BE2C (cell line): ENCODE data around the gene TSKU.

Source experiments
- DNase-seq: peaks from one replicate; pipeline ENCODE4 v3.0.0-alpha.2; 2020
- H3K27me3 ChIP-seq: fragments of 250-450 bp; sonication (Bioruptor Pico); 2 replicates; pipeline ENCODE4 v1.5.1; 2020; ENCODE audit warnings: mild to moderate bottlenecking
- H3K36me3 ChIP-seq: fragments of 250-450 bp; sonication (Bioruptor Pico); 2 replicates; pipeline ENCODE4 v1.5.1; 2020; ENCODE audit warnings: mild to moderate bottlenecking
- H3K4me1 ChIP-seq: fragments of 250-450 bp; sonication (Bioruptor Pico); 2 replicates; pipeline ENCODE4 v1.5.1; 2020
- H3K4me3 ChIP-seq: 2 replicates; pipeline ENCODE4 v1.5.1; 2011; ENCODE audit warnings: low read depth, low read length
- H3K9me3 ChIP-seq: fragments of 250-450 bp; sonication (Bioruptor Pico); 2 replicates; pipeline ENCODE4 v1.5.1; 2020
- CTCF ChIP-seq: IDR thresholded peaks from 2 replicates; pipeline ENCODE4 v1.5.1; 2012; ENCODE audit warnings: mild to moderate bottlenecking, low read depth, low read length

Gene TSKU

DNA sequence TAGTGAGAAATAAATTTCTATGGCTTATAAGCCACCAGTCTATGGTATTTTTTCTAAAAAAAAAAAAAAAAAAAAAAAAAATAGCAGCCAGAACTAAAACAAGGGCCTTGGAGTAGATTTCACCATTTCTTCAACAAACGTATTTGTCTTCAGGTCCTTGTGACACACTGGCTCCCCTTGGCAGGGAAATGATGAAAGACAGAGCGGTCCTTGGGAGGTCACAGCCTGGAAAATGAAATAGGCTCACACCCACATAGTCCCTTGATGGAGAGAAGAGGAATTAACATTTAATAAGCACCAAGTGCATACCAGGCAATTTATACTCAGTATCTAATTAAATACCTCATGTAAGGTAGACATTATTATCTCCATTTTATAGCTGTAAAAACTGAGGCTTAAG, 51.9 kb downstream of the TSKU start:
- H3K36me3 ChIP-seq: no peaks in the 10 kb centered on the region
- H3K9me3 ChIP-seq: no peaks in the 10 kb centered on the region
- no peaks in the 10 kb centered on the region for H3K4me1 ChIP-seq
- no peak for DNase-seq
- H3K4me3 ChIP-seq: no peak overlapping the region
- TF ChIP-seq CTCF: no peak
- H3K27me3 ChIP-seq: no peaks in the 10 kb centered on the region

DNA sequence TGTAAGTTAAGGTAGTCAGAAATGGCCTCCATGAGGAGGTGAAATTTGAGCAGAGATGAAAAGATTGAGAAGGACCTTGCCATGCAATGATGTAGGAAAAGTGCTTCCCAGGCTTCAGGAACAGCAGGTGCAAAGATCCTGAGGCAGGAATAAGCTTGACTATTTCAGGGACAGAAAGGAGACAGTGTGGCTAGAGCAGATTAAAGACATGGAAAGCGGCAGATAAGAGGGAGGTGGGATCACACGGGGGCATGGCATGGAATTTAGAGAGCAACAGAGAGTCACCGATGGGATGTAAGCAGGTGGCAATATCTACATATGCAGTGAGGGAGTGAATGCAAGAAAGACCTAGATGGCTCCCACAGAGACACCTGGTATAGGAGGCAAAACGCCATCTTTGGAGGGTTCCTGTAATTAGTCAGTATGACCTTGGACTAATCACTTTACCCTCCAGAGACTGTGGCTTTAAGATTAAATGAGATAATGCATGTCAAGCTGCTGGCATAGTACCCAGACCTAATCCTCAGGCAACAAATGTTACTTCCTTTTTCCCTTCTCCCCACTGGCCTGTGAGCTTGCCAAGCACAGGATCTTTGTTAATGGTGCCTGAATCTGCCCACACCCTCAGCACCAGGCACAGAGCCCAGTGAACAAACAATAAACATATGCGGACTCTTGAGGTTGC, 52.9 kb downstream of the TSKU start:
- H3K9me3 ChIP-seq: no peaks in the 10 kb centered on the region
- no peak for TF ChIP-seq CTCF
- no peak overlapping the region for H3K4me3 ChIP-seq
- no peak for DNase-seq
- no peaks in the 10 kb centered on the region for H3K36me3 ChIP-seq
- no peaks in the 10 kb centered on the region for H3K27me3 ChIP-seq
- no peaks in the 10 kb centered on the region for H3K4me1 ChIP-seq

- TF ChIP-seq CTCF: no peak
- H3K27me3 ChIP-seq: no peaks in the 10 kb centered on the region
- DNase-seq: no peak
- no peak overlapping the region for H3K4me3 ChIP-seq
- no peaks in the 10 kb centered on the region for H3K36me3 ChIP-seq
- no peaks in the 10 kb centered on the region for H3K4me1 ChIP-seq
- H3K9me3 ChIP-seq: no peaks in the 10 kb centered on the region
Observed at GRCh38 chr11:76836613-76837291, 53.6 kb downstream of the TSKU start.

DNA sequence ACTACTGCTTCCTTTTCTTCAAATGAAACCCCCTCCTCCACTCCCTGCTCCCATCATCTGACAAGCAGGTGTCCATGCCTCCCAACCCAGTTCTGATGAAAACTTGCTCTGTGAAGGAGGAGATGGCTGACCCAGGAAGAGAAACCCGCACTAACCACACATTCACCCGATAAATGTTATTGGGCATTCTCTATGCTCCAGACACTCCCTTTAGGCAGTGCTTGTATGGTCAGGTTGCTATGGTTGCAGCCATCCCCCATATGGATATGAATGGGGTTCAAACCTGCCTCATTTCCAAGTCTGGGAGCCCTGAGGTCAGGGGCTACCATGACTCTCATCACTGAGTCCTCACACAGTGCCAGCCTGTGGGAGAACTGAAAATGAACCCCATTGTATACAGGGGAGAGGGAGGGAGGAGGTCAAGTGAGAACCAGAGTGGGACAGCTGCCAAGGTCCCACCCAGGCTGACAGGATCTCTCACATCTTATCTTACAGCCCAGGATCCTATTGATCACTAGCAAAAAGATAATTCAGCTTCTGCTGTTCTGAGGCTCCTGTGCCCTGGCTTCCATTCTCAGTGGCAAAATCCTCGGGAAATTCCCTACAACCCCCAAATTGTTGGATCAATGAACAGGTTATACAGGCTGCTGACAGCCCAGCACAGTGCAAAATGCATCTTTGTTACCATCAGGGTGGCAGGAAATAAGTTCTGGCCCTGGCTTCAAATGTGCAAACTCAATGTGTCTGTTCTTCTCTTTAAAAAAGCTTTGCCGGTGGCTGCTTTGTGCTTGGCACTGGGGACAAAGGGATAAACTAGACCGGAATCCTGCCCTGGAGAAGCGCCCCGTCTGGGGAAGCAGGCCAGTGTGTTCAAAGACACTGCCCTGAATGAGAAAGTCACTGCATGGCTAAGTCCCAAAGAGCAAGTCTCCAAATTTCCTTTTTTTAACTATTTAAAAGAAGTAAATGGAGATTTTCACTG, 54.8 kb downstream of the TSKU start:
- no peak for DNase-seq
- Histone ChIP-seq H3K4me1 (no peaks in the 10 kb centered on the region), H3K9me3 (no peaks in the 10 kb centered on the region), H3K4me3 (no peak overlapping the region), H3K27me3 (no peaks in the 10 kb centered on the region), H3K36me3 (no peaks in the 10 kb centered on the region)
- no peak for TF ChIP-seq CTCF

DNA sequence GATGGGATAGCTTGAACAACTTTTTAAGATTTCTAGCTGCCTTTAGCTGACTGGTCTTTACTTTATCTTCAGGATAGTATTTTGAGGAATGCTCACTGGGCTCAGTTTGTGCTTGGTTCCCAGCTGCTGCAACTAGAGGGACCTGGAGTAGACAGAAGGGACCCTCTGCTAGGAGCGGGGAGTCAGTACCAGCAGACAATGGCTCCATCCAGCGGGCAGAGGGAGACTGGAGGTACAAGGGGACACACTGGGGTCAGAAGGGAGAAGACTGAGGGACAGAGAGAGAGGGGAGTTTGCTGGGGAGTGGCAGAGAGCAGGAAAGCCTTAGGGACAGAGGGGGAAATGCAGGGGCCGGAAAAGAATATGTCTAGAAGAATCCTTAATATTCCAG, 55.5 kb downstream of the TSKU start:
- peak; percentile 72 for TF ChIP-seq CTCF
- H3K9me3 ChIP-seq: no peaks in the 10 kb centered on the region
- H3K36me3 ChIP-seq: no peaks in the 10 kb centered on the region
- H3K4me3 ChIP-seq: no peak overlapping the region
- H3K27me3 ChIP-seq: no peaks in the 10 kb centered on the region
- no peaks in the 10 kb centered on the region for H3K4me1 ChIP-seq
- peak; percentile 59 for DNase-seq
